H1 (cell line): ENCODE measurements around the gene USH1G. TPM values are rescaled to one million over a fixed set of nuclear protein-coding genes. Genes with fewer than 3 reads are reported as not detected.

Source experiments
- EP300 ChIP-seq, 2 experiments: IDR thresholded peaks; 1 replicate in 1 of 2; 2 replicates in 1 of 2; pipeline ENCODE4 v1.6.1; 2011 to 2012; ENCODE audit warnings: low read depth in 2 of 2, low read length in 2 of 2, mild to moderate bottlenecking in 2 of 2, borderline replicate concordance in 1 of 2, inconsistent platforms in 1 of 2, moderate library complexity in 1 of 2
- HDAC6 ChIP-seq: IDR thresholded peaks from one replicate; pipeline ENCODE4 v1.7.1; 2012; ENCODE audit warnings: low read depth, mild to moderate bottlenecking, inconsistent platforms, low read length, moderate library complexity
- KDM5A ChIP-seq: fragments of 200-600 bp; IDR thresholded peaks from 2 replicates; pipeline ENCODE4 v1.7.1; 2012; ENCODE audit warnings: mild to moderate bottlenecking, low read length, inconsistent platforms, mixed read lengths
- NRF1 ChIP-seq: IDR thresholded peaks from 2 replicates; pipeline ENCODE4 v1.6.1; 2011; ENCODE audit warnings: mild to moderate bottlenecking, low read depth, low read length, improper control_type of control experiment
- SIRT6 ChIP-seq: IDR thresholded peaks from one replicate; pipeline ENCODE4 v1.7.1; 2012; ENCODE audit warnings: low read length, inconsistent platforms
- polyA plus RNA-seq, 7 experiments: library from polyadenylated mRNA; depleted of rRNA in 3 of 7; stranded (reverse) in 5 of 7; unstranded in 2 of 7; fragments of >200 nt in 5 of 7; fragments of 200-250 nt in 2 of 7; gene quantifications; 1 replicate in 5 of 7; 2 replicates in 1 of 7; 4 replicates in 1 of 7; pipeline versions ENCODE4 v1.2.1 to v1.2.3, GENCODE V29; 2011 to 2013; ENCODE audit warnings: missing spikeins in 2 of 7, mixed read lengths in 2 of 7
- total RNA-seq: library from RNA; stranded (reverse); fragmentation: NEBNext Ultra II Directional; extraction: Animal tissue kit (Norgen Biotek cat#: 25700); gene quantifications from 2 replicates; pipeline ENCODE4 v1.2.1, GENCODE V29; 2021
- TF ChIP-seq, protein P1 (sequence below): fragments of 300-600 bp; sonication (generic); IDR thresholded peaks from 2 replicates; pipeline ENCODE4 v1.7.1; 2012; ENCODE audit warnings: low read length, moderate library complexity, mild to moderate bottlenecking, inconsistent platforms; ENCODE audit not compliant: insufficient replicate concordance
- TF ChIP-seq, protein P2 (sequence below): IDR thresholded peaks from 2 replicates; pipeline ENCODE4 v1.6.1; 2012; ENCODE audit warnings: inconsistent platforms

The USH1G gene
- total and polyA plus RNA-seq, 2 of the 8 experiments (the other 6 are each of a cell fraction or from before 2014, with no cell fraction given), result 1.6 to 4.3 TPM

DNA sequence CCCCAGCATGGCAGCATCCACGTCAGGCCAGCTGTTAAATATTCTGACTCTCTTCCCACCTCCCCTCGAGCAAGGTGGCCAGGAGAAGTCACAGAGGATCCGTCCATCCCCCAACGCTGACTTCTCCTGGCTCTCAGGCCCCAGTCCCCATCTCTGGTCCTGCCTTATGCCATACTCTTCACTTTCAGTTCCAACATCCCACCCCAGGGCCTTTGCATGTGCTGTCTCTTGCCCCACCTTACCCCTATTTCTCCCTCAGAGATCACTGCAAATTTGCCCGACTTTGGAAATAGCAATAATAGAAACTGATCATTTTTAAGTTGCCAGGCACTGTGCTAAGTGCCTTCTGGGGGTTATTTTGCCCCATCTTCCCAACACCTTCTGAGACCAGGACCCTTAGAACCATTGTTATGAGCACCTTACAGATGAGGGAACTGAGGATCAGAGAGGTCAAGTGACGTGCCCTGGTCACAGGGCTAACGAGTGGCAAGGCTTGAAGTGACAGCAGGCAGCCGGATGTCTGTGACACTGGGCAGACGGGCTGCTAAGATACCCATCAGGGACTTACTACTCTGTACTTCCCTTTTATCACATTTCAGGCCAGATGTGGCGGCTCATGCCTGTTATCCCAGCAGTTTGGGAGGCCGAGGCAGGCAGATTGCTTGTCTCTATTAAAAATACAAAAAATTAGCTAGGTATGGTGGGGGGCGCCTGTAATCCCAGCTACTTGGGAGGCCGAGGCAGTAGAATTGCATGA is 31.8 kb upstream of the USH1G start (continued):
- TF ChIP-seq, protein P1, sequence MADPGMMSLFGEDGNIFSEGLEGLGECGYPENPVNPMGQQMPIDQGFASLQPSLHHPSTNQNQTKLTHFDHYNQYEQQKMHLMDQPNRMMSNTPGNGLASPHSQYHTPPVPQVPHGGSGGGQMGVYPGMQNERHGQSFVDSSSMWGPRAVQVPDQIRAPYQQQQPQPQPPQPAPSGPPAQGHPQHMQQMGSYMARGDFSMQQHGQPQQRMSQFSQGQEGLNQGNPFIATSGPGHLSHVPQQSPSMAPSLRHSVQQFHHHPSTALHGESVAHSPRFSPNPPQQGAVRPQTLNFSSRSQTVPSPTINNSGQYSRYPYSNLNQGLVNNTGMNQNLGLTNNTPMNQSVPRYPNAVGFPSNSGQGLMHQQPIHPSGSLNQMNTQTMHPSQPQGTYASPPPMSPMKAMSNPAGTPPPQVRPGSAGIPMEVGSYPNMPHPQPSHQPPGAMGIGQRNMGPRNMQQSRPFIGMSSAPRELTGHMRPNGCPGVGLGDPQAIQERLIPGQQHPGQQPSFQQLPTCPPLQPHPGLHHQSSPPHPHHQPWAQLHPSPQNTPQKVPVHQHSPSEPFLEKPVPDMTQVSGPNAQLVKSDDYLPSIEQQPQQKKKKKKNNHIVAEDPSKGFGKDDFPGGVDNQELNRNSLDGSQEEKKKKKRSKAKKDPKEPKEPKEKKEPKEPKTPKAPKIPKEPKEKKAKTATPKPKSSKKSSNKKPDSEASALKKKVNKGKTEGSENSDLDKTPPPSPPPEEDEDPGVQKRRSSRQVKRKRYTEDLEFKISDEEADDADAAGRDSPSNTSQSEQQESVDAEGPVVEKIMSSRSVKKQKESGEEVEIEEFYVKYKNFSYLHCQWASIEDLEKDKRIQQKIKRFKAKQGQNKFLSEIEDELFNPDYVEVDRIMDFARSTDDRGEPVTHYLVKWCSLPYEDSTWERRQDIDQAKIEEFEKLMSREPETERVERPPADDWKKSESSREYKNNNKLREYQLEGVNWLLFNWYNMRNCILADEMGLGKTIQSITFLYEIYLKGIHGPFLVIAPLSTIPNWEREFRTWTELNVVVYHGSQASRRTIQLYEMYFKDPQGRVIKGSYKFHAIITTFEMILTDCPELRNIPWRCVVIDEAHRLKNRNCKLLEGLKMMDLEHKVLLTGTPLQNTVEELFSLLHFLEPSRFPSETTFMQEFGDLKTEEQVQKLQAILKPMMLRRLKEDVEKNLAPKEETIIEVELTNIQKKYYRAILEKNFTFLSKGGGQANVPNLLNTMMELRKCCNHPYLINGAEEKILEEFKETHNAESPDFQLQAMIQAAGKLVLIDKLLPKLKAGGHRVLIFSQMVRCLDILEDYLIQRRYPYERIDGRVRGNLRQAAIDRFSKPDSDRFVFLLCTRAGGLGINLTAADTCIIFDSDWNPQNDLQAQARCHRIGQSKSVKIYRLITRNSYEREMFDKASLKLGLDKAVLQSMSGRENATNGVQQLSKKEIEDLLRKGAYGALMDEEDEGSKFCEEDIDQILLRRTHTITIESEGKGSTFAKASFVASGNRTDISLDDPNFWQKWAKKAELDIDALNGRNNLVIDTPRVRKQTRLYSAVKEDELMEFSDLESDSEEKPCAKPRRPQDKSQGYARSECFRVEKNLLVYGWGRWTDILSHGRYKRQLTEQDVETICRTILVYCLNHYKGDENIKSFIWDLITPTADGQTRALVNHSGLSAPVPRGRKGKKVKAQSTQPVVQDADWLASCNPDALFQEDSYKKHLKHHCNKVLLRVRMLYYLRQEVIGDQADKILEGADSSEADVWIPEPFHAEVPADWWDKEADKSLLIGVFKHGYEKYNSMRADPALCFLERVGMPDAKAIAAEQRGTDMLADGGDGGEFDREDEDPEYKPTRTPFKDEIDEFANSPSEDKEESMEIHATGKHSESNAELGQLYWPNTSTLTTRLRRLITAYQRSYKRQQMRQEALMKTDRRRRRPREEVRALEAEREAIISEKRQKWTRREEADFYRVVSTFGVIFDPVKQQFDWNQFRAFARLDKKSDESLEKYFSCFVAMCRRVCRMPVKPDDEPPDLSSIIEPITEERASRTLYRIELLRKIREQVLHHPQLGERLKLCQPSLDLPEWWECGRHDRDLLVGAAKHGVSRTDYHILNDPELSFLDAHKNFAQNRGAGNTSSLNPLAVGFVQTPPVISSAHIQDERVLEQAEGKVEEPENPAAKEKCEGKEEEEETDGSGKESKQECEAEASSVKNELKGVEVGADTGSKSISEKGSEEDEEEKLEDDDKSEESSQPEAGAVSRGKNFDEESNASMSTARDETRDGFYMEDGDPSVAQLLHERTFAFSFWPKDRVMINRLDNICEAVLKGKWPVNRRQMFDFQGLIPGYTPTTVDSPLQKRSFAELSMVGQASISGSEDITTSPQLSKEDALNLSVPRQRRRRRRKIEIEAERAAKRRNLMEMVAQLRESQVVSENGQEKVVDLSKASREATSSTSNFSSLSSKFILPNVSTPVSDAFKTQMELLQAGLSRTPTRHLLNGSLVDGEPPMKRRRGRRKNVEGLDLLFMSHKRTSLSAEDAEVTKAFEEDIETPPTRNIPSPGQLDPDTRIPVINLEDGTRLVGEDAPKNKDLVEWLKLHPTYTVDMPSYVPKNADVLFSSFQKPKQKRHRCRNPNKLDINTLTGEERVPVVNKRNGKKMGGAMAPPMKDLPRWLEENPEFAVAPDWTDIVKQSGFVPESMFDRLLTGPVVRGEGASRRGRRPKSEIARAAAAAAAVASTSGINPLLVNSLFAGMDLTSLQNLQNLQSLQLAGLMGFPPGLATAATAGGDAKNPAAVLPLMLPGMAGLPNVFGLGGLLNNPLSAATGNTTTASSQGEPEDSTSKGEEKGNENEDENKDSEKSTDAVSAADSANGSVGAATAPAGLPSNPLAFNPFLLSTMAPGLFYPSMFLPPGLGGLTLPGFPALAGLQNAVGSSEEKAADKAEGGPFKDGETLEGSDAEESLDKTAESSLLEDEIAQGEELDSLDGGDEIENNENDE, result no peak
- TF ChIP-seq NRF1 (no peak), EP300 (IDR thresholded peaks at IDR 0.05; ENCODE audit: borderline replicate concordance in 1 of 2, low read depth in 2 of 2, low read length in 2 of 2) (no peak), SIRT6 (no peak), HDAC6 (no peak), KDM5A (no peak)
- TF ChIP-seq, protein P2, sequence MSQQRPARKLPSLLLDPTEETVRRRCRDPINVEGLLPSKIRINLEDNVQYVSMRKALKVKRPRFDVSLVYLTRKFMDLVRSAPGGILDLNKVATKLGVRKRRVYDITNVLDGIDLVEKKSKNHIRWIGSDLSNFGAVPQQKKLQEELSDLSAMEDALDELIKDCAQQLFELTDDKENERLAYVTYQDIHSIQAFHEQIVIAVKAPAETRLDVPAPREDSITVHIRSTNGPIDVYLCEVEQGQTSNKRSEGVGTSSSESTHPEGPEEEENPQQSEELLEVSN, result no peak
